GM10266 (cell line): ENCODE results near the gene TLR2.
A peak's percentile ranks its signal among the peaks of the same experiment; 100 is the strongest.

ENCODE experiments used
- DNase-seq: peaks from one replicate; pipeline ENCODE4 v3.0.0; 2012; ENCODE audit errors: extremely low spot score
- TF ChIP-seq, protein P1 (sequence below): IDR thresholded peaks from 2 replicates; pipeline ENCODE4 v1.5.1; 2012; ENCODE audit warnings: mild to moderate bottlenecking, low read depth; ENCODE audit not compliant: control insufficient read depth, insufficient read depth; ENCODE audit errors: missing control alignments

The TLR2 gene

DNA sequence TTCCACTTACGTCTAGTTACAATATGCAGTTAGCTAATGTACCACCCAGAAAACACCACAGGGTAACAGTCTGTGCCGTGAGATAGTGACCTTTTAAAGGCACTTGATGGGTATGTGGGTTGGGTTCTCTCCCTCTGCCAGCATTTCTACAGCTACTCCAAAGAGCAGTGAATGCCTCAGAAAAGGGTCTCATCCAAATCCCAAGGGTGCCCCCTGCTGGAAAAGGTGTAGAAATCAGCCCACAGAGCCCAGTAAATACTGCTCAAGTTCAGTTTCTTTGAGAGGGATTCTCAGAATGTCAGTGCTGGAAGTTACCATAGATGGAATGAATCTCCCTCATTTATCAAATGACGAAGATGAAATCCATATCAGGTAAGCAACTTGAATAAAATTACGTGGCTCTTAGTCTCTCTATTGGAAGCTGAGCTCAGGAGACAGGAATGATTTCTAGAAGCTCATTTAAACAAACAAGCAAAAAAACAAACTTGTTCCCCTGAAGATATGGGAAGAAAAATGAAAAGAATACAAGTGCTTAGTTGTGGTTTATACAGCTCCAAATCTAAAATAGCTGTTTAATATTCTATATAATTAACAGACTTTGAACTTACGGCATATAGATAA lies 66.2 kb downstream of the TLR2 start:
- TF ChIP-seq, protein P1, sequence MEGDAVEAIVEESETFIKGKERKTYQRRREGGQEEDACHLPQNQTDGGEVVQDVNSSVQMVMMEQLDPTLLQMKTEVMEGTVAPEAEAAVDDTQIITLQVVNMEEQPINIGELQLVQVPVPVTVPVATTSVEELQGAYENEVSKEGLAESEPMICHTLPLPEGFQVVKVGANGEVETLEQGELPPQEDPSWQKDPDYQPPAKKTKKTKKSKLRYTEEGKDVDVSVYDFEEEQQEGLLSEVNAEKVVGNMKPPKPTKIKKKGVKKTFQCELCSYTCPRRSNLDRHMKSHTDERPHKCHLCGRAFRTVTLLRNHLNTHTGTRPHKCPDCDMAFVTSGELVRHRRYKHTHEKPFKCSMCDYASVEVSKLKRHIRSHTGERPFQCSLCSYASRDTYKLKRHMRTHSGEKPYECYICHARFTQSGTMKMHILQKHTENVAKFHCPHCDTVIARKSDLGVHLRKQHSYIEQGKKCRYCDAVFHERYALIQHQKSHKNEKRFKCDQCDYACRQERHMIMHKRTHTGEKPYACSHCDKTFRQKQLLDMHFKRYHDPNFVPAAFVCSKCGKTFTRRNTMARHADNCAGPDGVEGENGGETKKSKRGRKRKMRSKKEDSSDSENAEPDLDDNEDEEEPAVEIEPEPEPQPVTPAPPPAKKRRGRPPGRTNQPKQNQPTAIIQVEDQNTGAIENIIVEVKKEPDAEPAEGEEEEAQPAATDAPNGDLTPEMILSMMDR = peak; percentile 68
- DNase-seq = peak; percentile 71

DNA sequence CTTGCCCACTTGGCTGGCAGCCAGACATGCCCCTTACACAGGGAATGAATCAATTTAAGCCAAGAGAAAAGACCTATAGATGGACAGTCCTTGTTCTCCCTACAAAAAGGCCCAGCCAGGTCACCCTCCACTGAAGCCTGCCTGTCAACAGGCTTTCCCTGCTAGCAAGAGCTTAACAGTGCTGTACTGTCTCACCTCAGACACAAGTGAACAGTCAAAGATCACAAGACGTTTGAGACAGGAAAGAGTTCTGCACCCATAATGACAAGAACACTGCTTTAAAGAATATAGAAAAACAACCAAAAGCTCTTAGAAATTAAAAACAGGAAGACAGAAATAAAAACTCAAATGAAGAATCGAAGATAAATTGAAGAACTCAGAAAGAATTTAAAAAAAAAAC lies 71.1 kb downstream of the TLR2 start:
- DNase-seq = no peak
- TF ChIP-seq, protein P1 = no peak
